H4 (cell line): Measurements from ENCODE around the gene OR4D6. TPM values are rescaled to one million over a fixed set of nuclear protein-coding genes. Genes with fewer than 3 reads are reported as not detected.
"Not testable (repeated sequence)": the region's sequence is repeated elsewhere in the genome, so short reads cannot be mapped to it uniquely, and the experiment has no call there.

Experiments
- DNase-seq: peaks from one replicate; pipeline ENCODE4 v3.0.0-alpha.2; 2015; ENCODE audit warnings: low spot score
- total RNA-seq: library from RNA; depleted of rRNA; stranded (reverse); fragments of >200 nt; shearing (Covaris generic); gene quantifications from 2 replicates; pipeline ENCODE4 v1.2.3, GENCODE V29; 2014; rRNA removed

The OR4D6 gene
- not detected in 2 replicates for total RNA-seq

GRCh38 chr11:59456661-59457060 is at the start of gene OR4D6:
TSS of gene OR4D6 (plus strand) at chr11:59456961. CDS start at chr11:59456961, 0 bp downstream.
- DNase-seq: no peak

DNA sequence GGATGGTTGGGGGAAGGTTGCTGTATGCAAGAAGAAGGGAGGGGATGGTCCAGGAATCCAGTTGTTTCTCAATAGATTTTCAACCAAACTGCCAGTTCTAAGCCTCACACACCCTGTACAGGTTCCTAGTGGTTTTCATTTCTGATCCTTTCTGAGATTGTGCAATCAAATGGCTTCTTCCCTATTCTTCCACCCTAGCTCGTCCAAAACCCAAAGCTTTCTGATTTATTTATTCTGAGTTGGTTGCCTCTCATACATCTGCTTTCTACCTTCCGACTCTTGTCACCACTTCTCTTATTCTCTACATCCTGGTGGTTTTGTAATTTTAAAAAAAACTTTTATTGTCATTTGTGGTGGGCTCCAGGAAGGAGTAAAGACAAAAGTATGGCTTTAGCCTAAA is 43.1 kb upstream of the OR4D6 start:
- no peak for DNase-seq

- DNase-seq: no peak
Observed at GRCh38 chr11:59415111-59415510, 41.6 kb upstream of the OR4D6 start.

GRCh38 chr11:59416613-59417012 is 40.1 kb upstream of the OR4D6 start:
- no peak for DNase-seq

DNA sequence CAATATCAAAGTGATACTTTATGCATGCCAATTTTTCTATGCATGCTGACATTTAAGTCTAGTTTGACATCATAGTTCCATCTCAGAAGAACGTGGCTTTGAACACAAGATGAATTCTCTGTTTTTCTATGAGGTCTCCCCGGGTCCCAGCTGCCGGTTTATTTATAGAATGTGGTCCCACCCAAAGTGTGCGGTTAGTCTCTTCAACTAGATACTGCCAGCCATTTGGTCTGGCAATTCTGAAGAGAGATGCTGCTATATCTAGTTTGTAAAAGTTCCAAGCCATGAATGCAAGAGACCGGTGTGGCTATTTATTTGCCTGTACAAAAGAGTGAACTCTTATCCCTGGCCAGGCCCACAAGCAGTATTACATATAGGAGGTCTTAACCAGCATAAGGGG is 39.7 kb upstream of the OR4D6 start:
- no peak for DNase-seq

- no peak for DNase-seq
Observed at GRCh38 chr11:59418156-59418555, 38.6 kb upstream of the OR4D6 start.

- DNase-seq: no peak
Observed at GRCh38 chr11:59423835-59424234, 32.9 kb upstream of the OR4D6 start.

GRCh38 chr11:59425131-59425530 is 31.6 kb upstream of the OR4D6 start:
- no peak for DNase-seq

- no peak for DNase-seq
Observed at GRCh38 chr11:59426361-59427067, 30.2 kb upstream of the OR4D6 start, which contains the start of gene OR5A2. TSS of gene OR5A2 (minus strand) at chr11:59426413. CDS start at chr11:59422953, 3,460 bp downstream.

- no peak for DNase-seq
Observed at GRCh38 chr11:59427068-59427382, 29.7 kb upstream of the OR4D6 start.

DNA sequence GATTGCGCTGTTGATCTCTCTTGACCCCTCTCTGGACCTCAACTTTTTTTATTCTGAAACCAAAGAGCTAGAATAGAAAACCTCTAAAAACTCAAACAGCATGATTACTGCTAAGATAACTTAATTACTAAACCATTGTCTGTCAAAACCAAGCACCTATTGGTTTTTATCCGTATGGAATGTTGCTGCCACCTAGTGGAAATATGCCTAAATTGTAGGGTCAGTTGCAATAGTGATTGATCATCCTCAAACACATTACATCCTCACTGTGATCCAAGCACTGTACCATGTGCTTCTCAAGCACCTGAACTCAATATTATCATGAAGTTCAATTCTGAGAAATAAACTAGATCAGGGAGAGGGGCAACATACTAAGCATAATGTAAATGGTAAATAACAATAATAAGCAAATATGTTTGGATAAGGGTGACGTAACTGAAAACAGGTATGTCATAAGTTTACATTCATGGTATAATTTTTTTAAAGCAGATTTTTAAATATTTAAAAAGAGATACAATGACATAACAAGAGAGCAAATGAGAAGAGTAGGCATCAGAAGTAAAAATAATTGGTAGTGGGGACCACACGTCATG is 26.7 kb upstream of the OR4D6 start:
- peak; percentile 14 for DNase-seq

DNA sequence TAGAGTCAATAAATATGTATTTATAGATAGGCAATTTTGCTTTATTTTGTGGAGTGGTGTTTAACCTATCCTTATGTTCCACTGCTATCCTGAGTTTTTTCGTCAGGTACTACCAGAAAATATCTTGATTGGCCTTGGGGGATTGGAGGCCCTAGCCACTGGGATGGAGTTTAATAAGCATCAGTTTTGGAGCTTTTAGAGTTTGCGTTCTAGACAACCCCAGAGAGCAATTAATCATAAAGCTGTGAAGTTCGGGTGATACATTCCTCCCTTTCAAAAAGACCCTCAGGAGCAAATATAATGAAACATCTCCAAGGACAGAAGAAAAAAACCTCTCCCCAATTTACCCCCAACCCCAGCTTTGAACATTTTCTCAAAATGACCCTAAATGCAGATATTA is 20.6 kb upstream of the OR4D6 start, which contains the start of gene OR5A1:
TSS of gene OR5A1 (plus strand) at position 301 of the 400 bp plus-strand sequence. CDS start 6,700 bp downstream, outside the sequence.
- DNase-seq: no peak

GRCh38 chr11:59437770-59438169 is 19.0 kb upstream of the OR4D6 start:
- DNase-seq: no peak

- not testable (repeated sequence) for DNase-seq
Observed at GRCh38 chr11:59445624-59446023, 11.1 kb upstream of the OR4D6 start.

GRCh38 chr11:59448484-59448883 is 8.3 kb upstream of the OR4D6 start:
- no peak for DNase-seq

DNA sequence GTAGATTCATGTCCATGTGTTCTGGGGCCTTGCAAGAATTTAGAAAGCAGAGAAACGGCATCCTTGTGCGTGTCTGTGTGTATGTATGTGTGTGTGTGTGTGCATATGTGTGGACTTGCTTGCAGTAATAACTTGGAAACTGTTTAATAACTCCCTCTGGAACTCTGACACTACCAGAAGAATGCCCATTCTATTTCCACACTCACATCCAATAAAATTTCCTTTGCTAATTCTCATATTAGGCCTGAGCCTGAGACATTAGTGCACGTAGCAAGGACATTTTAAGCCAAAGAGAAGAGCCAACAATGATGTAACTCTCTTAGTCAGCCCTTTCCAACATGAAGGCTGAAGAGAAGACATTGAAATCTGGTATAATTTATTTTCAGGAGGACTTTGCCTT is 3.2 kb downstream of the OR4D6 start:
- no peak for DNase-seq

DNA sequence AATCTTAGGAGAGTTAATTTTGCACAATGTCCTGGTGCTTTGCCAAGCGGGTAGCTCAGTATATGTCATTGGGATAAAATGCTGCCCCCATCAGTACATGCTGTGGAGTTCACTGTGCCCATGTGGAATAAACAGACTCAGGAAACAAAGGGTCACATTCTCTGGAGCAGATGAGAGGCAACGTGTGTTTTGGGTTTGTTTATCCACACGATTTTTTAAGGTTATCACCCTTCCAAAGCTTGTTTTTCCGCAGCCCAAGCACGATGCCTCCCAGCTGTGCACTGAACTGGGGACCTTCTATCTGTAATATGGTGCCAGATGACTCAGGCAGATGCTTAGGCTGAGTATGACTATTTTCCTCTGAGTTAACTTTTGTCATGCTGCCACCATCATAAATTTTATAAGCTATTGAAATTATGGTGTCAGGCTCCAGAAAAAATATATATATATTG is 6.5 kb downstream of the OR4D6 start:
- peak; percentile 68 for DNase-seq

- no peak for DNase-seq
Observed at GRCh38 chr11:59473015-59473414, 16.3 kb downstream of the OR4D6 start, which contains the start of gene OR4D10. TSS of gene OR4D10 (plus strand) at chr11:59473315. CDS start at chr11:59477430, 4,115 bp downstream.

DNA sequence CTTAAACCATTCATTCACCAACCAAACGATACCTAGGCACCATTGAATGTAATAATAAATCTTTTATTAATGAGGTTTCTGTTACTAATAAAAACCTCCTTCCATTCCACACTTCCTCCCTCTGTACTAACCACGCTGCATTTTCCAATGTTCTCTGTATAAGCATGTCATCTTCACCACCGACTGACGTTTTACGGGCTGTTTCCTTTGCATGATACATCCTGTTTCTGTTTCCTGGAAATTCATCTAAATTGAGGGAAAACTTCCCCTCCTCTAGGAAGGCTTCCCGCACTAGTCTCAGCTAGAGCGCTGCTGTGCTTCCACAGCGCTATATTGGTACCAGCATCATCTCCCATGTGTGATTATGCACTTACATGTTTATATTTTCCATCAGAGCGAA is 18.4 kb downstream of the OR4D6 start:
- DNase-seq: no peak

DNA sequence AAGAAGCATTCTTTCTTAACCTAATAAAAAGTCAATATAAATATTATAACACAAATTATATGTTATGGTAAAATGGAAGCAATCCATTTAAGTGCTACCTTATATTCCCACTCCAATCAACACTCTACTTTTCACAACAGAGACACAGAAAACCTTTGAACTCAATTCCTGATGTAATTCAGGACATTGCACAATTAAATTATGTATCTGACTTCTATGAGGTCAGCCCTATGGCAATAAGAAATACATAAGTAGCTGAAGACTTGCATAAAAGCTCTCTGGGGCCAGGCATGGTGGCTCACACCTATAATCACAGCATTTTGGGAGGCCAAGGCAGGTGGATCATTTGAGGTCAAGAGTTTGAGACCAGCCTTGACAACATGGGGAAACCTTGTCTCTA is 23.1 kb downstream of the OR4D6 start:
- DNase-seq: no peak

GRCh38 chr11:59480359-59480758 is 23.6 kb downstream of the OR4D6 start:
- no peak for DNase-seq

DNA sequence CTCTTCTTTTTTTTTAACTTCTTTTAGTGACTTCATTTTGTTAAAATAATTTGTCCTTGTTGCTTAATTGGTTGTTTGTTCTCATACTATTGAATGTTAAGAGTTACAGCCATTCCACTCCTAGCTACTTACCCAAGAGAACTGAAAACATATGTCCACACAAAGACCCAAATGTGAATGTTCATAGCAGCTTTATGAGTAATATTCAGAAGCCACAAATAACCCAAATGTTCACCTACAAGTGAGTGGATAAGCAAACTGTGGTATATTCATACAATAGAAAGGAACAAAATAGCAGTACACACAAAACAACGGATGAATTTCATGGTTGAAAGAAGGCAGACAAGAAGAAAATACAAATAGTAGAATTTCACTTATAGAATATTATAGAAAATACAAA is 45.2 kb downstream of the OR4D6 start:
- no peak for DNase-seq

DNA sequence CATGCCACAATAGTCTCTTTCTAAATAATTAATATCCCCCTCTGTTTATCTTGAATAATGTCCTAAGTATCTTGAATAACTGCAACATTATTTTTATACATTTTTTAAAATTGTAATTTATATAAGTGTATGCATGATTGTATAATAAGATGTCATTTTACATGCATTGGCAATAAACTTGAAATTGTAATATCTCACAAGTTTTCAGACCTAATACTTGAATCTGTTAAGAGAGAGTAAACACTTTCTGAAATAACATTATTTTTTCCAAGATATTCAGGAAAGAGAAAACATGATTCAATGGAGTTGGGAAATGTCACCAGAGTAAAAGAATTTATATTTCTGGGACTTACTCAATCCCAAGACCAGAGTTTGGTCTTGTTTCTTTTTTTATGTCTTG is 46.5 kb downstream of the OR4D6 start, which contains the start of gene OR4D11:
TSS of gene OR4D11 (plus strand) at position 301 of the 400 bp plus-strand sequence. CDS start at position 301, 0 bp downstream.
- DNase-seq: no peak
